GM12891 (cell line): ENCODE measurements around the gene INSRR.

ENCODE experiments used
- PAX5 ChIP-seq: IDR thresholded peaks from 2 replicates; pipeline ENCODE4 v1.6.1; 2011; ENCODE audit warnings: low read length, moderate library complexity, mild to moderate bottlenecking; ENCODE audit not compliant: insufficient read depth, severe bottlenecking
- POLR2A ChIP-seq: IDR thresholded peaks from 2 replicates; pipeline ENCODE4 v1.6.1; 2011; ENCODE audit warnings: low read depth, low read length, control low read depth
- POLR2AphosphoS5 ChIP-seq: IDR thresholded peaks from 2 replicates; pipeline ENCODE4 v1.6.1; 2011; ENCODE audit warnings: low read depth, low read length, control low read depth
- POU2F2 ChIP-seq: IDR thresholded peaks from 2 replicates; pipeline ENCODE4 v1.6.1; 2011; ENCODE audit warnings: low read depth, mild to moderate bottlenecking, control low read depth, low read length, moderate library complexity
- SPI1 ChIP-seq: IDR thresholded peaks from 2 replicates; pipeline ENCODE4 v1.6.1; 2011; ENCODE audit warnings: low read depth, low read length, control low read depth
- TAF1 ChIP-seq: IDR thresholded peaks from 2 replicates; pipeline ENCODE4 v1.6.1; 2011; ENCODE audit warnings: low read depth, low read length, control low read depth

DNA sequence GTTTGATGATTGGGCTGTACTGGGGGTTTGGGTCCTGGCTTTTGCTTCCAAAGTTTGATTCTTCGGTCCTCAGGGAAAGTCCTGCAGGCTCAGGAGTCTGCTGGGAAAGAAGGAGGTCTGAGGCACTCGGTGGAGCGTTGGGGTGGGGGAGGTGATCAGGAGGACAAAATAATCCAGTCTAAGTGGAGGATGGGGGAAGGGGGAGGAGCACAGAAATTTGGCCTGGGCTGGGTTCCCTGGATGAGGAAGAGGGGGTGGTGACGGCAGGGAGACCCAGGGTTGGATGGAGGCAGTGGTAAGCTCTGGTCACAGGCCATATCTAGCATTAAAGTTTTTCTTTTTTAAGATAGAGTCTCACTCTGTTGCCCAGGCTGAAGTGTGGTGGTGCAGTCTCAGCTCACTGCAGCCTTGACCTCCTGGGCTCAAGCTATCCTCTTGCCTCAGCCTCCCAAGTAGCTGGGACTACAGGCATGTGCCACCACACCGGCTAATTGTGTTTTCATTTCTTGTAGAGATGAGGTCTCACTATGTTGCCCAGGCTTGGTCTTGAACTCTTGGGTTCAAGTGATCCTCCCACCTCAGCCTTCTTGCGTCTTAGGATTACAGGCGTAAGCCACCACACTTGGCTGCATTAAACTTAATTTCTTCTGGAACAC lies 49.1 kb downstream of the INSRR start:
- no peak for TF ChIP-seq POLR2A
- TF ChIP-seq POLR2AphosphoS5, result no peak
- TF ChIP-seq SPI1, result no peak
- TF ChIP-seq POU2F2, result no peak
- TF ChIP-seq PAX5, result no peak
- TF ChIP-seq TAF1, result no peak
